ENCODE data around the gene ATP9B. TPM values are rescaled to one million over a fixed set of nuclear protein-coding genes. Genes with fewer than 3 reads are reported as not detected.
A peak's percentile ranks its signal among the peaks of the same experiment; 100 is the strongest.

The ATP9B gene
- total and polyA plus RNA-seq, 2 donors from 2014 or later: 10.0 to 48.2 TPM

DNA sequence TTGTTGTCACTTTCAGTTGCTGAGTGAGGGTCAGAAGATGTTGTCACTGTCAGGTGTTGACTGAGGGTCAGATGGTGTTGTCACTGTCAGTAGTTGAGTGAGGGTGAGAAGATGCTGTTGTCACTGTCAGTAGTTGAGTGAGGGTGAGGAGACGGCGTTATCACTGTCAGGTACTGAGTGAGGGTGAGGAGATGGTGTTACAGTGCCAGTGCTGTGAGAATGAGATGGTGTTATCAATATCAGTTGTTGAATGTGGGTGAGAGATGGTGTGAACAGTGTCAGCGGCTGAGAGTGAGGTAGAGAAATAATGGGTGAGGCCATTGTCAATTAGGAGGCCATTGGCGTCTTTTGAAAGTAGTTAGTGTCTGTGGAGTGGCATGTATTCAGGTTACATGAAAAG is 1.6 kb upstream of the ATP9B start:
- TF ChIP-seq, protein P1, sequence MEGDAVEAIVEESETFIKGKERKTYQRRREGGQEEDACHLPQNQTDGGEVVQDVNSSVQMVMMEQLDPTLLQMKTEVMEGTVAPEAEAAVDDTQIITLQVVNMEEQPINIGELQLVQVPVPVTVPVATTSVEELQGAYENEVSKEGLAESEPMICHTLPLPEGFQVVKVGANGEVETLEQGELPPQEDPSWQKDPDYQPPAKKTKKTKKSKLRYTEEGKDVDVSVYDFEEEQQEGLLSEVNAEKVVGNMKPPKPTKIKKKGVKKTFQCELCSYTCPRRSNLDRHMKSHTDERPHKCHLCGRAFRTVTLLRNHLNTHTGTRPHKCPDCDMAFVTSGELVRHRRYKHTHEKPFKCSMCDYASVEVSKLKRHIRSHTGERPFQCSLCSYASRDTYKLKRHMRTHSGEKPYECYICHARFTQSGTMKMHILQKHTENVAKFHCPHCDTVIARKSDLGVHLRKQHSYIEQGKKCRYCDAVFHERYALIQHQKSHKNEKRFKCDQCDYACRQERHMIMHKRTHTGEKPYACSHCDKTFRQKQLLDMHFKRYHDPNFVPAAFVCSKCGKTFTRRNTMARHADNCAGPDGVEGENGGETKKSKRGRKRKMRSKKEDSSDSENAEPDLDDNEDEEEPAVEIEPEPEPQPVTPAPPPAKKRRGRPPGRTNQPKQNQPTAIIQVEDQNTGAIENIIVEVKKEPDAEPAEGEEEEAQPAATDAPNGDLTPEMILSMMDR (IDR thresholded peaks at IDR 0.05; ENCODE audit: borderline replicate concordance, extremely low read depth, insufficient read depth): no peak
- no peak for FAIRE-seq

DNA sequence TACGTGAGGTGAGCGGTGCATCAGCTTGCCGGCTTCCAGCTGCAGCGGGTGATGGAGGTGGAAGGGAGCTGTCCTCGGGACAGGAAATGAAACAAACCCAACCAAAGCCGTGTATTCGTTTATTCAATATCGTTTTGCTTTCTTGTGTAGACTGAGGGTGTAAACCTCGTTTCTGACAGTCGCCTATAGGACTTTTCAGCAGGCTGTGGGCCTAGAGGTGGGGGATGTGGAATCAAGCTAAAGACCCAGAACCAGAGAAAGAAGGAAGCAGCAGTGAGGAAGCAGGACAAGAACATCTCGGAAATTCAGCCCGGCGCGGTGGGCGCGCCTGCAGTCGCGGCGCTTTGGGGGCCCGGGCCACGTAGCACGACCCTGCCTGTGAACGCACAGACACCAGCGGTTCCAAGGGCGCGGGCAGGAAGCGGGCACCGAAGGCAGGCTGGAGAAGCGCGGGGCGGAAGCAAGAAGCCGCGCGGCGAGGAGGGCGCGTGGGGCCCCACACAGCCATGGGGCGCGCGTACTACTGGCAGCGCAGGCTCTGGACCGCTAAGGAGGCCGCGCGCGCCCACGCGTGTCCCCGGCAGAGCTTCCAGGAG is 755 bp upstream of the ATP9B start:
- Histone ChIP-seq H3K9ac (ENCODE audit: low read length in 3 of 3) (peak overlapping the region; percentile 3 to 44 (median 20)), H3K36me3 (ENCODE audit: control insufficient read depth in 2 of 3, insufficient read depth in 3 of 3, low read length in 3 of 3) (no peaks in the 10 kb centered on the region), H3K9me3 (ENCODE audit: control insufficient read depth in 2 of 3, insufficient read depth in 1 of 3, low read length in 3 of 3) (no peaks in the 10 kb centered on the region), H3K4me1 (ENCODE audit: control insufficient read depth in 2 of 3, insufficient read depth in 2 of 3, low read depth in 1 of 3, low read length in 3 of 3) (peaks cover 0 to 11% (median 0%) of the 10 kb centered on the region in 3 donors), H3K27me3 (ENCODE audit: control insufficient read depth, insufficient read depth, low read length) (no peaks in the 10 kb centered on the region), H3K27ac (ENCODE audit: low read depth in 2 of 2, low read length in 2 of 2) (peak overlapping the region; percentile 92 to 96), H3K4me3 (ENCODE audit: low read length in 3 of 3) (peak overlapping the region; percentile 62 to 91 (median 65))
- FAIRE-seq: no peak
- TF ChIP-seq, protein P1 (IDR thresholded peaks at IDR 0.05; ENCODE audit: borderline replicate concordance, extremely low read depth, insufficient read depth): no peak
- DNase-seq: peak in 2 of 5 donors; percentile 48 to 68
- intact Hi-C loops (cut with DNase I): no loop called here

More for the DNA sequence above, 1.6 kb upstream of the ATP9B start:
- H3K4me3 ChIP-seq (ENCODE audit: low read length in 3 of 3): no peak overlapping the region
- intact Hi-C loops (cut with DNase I): no loop called here
- H3K9ac ChIP-seq (ENCODE audit: low read length in 3 of 3): no peak overlapping the region
- no peaks in the 10 kb centered on the region for H3K36me3 ChIP-seq (ENCODE audit: control insufficient read depth in 2 of 3, insufficient read depth in 3 of 3, low read length in 3 of 3)
- H3K27me3 ChIP-seq (ENCODE audit: control insufficient read depth, insufficient read depth, low read length): no peaks in the 10 kb centered on the region
- H3K4me1 ChIP-seq (ENCODE audit: control insufficient read depth in 2 of 3, insufficient read depth in 2 of 3, low read depth in 1 of 3, low read length in 3 of 3): peaks cover 0 to 11% (median 0%) of the 10 kb centered on the region in 3 donors
- DNase-seq: no peak
- H3K27ac ChIP-seq (ENCODE audit: low read depth in 2 of 2, low read length in 2 of 2): no peak overlapping the region
- no peaks in the 10 kb centered on the region for H3K9me3 ChIP-seq (ENCODE audit: control insufficient read depth in 2 of 3, insufficient read depth in 1 of 3, low read length in 3 of 3)

DNA sequence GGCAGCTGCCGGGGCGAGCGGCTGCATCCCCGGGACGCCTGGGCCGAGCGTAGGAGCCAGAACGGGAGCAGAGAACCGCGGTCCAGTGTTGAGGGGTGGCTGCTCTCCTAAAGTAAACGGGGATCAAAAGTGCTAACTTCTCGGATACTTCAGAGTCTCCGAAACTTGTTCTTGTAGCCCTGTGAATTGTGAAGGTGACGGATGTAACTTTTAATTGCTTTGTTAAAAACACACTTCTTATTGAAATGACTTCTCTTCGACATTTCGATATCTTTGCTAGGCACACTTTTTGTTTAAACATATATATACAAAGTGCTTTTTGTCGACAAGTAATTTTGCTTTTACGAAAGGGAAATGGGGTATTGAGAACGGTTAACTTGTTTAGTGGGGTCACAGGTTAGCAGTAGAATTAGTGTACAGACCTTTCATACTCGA is 540 bp downstream of the ATP9B start:
- peak in 1 of 5 donors; percentile 72 for DNase-seq
- no peak for FAIRE-seq

More for the DNA sequence above, 540 bp downstream of the ATP9B start:
- Histone ChIP-seq H3K4me1 (ENCODE audit: control insufficient read depth in 2 of 3, insufficient read depth in 2 of 3, low read depth in 1 of 3, low read length in 3 of 3) (peaks cover 0 to 11% (median 0%) of the 10 kb centered on the region in 3 donors), H3K9ac (ENCODE audit: low read length in 3 of 3) (peak overlapping the region; percentile 70 to 95 (median 85)), H3K36me3 (ENCODE audit: control insufficient read depth in 2 of 3, insufficient read depth in 3 of 3, low read length in 3 of 3) (no peaks in the 10 kb centered on the region), H3K9me3 (ENCODE audit: control insufficient read depth in 2 of 3, insufficient read depth in 1 of 3, low read length in 3 of 3) (no peaks in the 10 kb centered on the region), H3K27me3 (ENCODE audit: control insufficient read depth, insufficient read depth, low read length) (no peaks in the 10 kb centered on the region), H3K27ac (ENCODE audit: low read depth in 2 of 2, low read length in 2 of 2) (peak overlapping the region; percentile 83 to 92), H3K4me3 (ENCODE audit: low read length in 3 of 3) (peak overlapping the region; percentile 77 to 91 (median 82))
- TF ChIP-seq, protein P1 (IDR thresholded peaks at IDR 0.05; ENCODE audit: borderline replicate concordance, extremely low read depth, insufficient read depth): no peak
- intact Hi-C loops (cut with DNase I): no loop called here
